PFSK-1 (cell line): ENCODE results near the gene NCAPD2.

Experiments
- FOXP2 ChIP-seq: optimal IDR thresholded peaks from 2 replicates; pipeline ENCODE3; 2011; ENCODE audit warnings: borderline replicate concordance, control low read depth, inconsistent platforms; ENCODE audit not compliant: insufficient read depth; ENCODE audit errors: extremely low read length, extremely low read depth
- POLR2AphosphoS5 ChIP-seq: IDR thresholded peaks from 2 replicates; pipeline ENCODE4 v1.6.1; 2012; ENCODE audit warnings: low read depth, mild to moderate bottlenecking, control low read depth, low read length, moderate library complexity
- REST ChIP-seq, 2 experiments: IDR thresholded peaks; 2 replicates each; pipeline versions ENCODE4 v1.6.1 to v1.8.0; 2011 to 2012; ENCODE audit warnings: low read depth in 2 of 2, low read length in 2 of 2, control low read depth in 1 of 2, inconsistent platforms in 1 of 2, mild to moderate bottlenecking in 1 of 2, moderate library complexity in 1 of 2; ENCODE audit not compliant: insufficient read depth in 1 of 2

GRCh38 chr12:6488240-6488639 is 5.7 kb upstream of the NCAPD2 start:
- TF ChIP-seq POLR2AphosphoS5, result no peak
- TF ChIP-seq FOXP2, result no peak
- no peak for TF ChIP-seq REST (IDR thresholded peaks at IDR 0.05; ENCODE audit: insufficient read depth in 1 of 2, low read depth in 2 of 2, low read length in 2 of 2)
